Measurements from ENCODE around the gene EYA3.

Gene EYA3

GRCh38 chr1:28066393-28067154 lies 21.8 kb downstream of the EYA3 start:
- TF ChIP-seq, protein P1, sequence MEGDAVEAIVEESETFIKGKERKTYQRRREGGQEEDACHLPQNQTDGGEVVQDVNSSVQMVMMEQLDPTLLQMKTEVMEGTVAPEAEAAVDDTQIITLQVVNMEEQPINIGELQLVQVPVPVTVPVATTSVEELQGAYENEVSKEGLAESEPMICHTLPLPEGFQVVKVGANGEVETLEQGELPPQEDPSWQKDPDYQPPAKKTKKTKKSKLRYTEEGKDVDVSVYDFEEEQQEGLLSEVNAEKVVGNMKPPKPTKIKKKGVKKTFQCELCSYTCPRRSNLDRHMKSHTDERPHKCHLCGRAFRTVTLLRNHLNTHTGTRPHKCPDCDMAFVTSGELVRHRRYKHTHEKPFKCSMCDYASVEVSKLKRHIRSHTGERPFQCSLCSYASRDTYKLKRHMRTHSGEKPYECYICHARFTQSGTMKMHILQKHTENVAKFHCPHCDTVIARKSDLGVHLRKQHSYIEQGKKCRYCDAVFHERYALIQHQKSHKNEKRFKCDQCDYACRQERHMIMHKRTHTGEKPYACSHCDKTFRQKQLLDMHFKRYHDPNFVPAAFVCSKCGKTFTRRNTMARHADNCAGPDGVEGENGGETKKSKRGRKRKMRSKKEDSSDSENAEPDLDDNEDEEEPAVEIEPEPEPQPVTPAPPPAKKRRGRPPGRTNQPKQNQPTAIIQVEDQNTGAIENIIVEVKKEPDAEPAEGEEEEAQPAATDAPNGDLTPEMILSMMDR (IDR thresholded peaks at IDR 0.05) = no peak

GRCh38 chr1:28064064-28064463 lies 24.3 kb downstream of the EYA3 start:
- TF ChIP-seq, protein P1 (IDR thresholded peaks at IDR 0.05) = no peak

GRCh38 chr1:28062806-28063205 lies 25.6 kb downstream of the EYA3 start:
- TF ChIP-seq, protein P1 (IDR thresholded peaks at IDR 0.05) = no peak

- TF ChIP-seq, protein P1 (IDR thresholded peaks at IDR 0.05) = no peak
Observed at GRCh38 chr1:28058971-28059878, 29.2 kb downstream of the EYA3 start.

DNA sequence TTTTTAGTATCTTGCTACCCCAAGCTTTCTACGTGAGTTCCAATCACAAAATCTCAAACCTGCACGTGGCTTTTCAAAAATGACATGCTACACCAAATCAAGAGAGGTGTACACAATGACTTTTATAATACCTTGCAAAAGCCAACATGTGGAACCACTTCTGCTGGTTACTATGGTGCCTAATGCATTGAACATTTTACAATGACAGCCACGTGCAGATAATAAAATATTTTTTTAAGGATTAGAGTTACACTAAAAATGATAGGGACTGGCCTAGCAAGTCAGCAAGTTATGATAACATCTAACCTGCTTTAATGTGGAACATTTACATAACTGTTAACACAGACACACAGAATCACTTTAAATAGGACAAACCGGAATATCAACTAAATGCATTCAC lies 30.2 kb downstream of the EYA3 start:
- TF ChIP-seq, protein P1 (IDR thresholded peaks at IDR 0.05) = no peak

DNA sequence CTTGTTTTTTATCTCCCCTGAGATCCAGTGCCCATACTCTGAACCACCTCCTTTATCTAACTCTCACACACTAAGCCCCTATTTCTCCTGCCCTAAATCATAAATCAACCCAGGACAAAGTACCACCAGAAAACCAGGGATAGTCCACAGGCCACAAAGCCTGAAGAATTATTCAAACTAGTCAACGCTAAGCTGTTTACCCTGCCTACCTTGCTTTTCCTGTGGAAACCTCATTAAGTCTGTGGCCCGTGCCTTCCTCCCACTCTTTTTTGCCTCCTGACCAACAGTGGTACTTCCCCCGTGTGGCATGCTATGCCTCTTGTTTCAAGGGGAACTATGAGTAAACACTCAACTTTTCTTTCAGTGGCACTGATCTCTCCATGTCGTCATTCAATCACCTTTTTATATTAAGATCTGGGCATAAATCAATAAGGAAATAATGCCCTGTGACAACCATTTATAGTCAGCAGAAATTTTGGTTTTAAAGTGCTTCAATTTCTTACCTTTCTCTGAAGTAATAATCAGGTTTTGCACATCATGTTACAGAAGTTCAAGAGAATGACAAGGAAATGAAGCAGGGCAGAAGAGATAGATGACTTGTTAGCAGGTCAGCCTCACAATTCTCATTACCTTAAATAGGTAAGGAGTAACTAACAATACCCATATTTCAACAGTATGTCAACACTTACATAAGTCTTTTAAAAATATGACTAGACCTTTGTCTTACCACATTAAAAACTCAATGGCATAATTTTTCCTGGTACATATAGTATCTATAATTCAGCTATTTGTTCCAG lies 32.1 kb downstream of the EYA3 start:
- TF ChIP-seq, protein P1 (IDR thresholded peaks at IDR 0.05) = no peak

- TF ChIP-seq, protein P1 (IDR thresholded peaks at IDR 0.05) = no peak
Observed at GRCh38 chr1:28050776-28051175, 37.6 kb downstream of the EYA3 start.
